Mucosa of stomach (tissue), 1 donor: ENCODE measurements around the gene CCDC80.

Source experiments
- H3K27me3 ChIP-seq: one replicate; pipeline ENCODE4 v1.7.0; 2013; ENCODE audit warnings: mild to moderate bottlenecking, low read length; ENCODE audit not compliant: control insufficient read depth, insufficient read depth
- H3K36me3 ChIP-seq: one replicate; pipeline ENCODE4 v1.7.0; 2013; ENCODE audit warnings: low read length; ENCODE audit not compliant: control insufficient read depth, insufficient read depth
- H3K4me1 ChIP-seq: one replicate; pipeline ENCODE4 v1.7.0; 2013; ENCODE audit warnings: mild to moderate bottlenecking, low read length; ENCODE audit not compliant: control insufficient read depth, insufficient read depth
- H3K4me3 ChIP-seq: one replicate; pipeline ENCODE4 v1.7.0; 2013; ENCODE audit warnings: low read length
- H3K9ac ChIP-seq: one replicate; pipeline ENCODE4 v1.7.0; 2013; ENCODE audit warnings: mild to moderate bottlenecking, low read length, moderate library complexity
- H3K9me3 ChIP-seq: one replicate; pipeline ENCODE4 v1.7.0; 2013; ENCODE audit warnings: mild to moderate bottlenecking, low read length, moderate library complexity; ENCODE audit not compliant: control insufficient read depth
- donor health status: Pancreatic carcinoma.

The CCDC80 gene, protein sequence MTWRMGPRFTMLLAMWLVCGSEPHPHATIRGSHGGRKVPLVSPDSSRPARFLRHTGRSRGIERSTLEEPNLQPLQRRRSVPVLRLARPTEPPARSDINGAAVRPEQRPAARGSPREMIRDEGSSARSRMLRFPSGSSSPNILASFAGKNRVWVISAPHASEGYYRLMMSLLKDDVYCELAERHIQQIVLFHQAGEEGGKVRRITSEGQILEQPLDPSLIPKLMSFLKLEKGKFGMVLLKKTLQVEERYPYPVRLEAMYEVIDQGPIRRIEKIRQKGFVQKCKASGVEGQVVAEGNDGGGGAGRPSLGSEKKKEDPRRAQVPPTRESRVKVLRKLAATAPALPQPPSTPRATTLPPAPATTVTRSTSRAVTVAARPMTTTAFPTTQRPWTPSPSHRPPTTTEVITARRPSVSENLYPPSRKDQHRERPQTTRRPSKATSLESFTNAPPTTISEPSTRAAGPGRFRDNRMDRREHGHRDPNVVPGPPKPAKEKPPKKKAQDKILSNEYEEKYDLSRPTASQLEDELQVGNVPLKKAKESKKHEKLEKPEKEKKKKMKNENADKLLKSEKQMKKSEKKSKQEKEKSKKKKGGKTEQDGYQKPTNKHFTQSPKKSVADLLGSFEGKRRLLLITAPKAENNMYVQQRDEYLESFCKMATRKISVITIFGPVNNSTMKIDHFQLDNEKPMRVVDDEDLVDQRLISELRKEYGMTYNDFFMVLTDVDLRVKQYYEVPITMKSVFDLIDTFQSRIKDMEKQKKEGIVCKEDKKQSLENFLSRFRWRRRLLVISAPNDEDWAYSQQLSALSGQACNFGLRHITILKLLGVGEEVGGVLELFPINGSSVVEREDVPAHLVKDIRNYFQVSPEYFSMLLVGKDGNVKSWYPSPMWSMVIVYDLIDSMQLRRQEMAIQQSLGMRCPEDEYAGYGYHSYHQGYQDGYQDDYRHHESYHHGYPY

DNA sequence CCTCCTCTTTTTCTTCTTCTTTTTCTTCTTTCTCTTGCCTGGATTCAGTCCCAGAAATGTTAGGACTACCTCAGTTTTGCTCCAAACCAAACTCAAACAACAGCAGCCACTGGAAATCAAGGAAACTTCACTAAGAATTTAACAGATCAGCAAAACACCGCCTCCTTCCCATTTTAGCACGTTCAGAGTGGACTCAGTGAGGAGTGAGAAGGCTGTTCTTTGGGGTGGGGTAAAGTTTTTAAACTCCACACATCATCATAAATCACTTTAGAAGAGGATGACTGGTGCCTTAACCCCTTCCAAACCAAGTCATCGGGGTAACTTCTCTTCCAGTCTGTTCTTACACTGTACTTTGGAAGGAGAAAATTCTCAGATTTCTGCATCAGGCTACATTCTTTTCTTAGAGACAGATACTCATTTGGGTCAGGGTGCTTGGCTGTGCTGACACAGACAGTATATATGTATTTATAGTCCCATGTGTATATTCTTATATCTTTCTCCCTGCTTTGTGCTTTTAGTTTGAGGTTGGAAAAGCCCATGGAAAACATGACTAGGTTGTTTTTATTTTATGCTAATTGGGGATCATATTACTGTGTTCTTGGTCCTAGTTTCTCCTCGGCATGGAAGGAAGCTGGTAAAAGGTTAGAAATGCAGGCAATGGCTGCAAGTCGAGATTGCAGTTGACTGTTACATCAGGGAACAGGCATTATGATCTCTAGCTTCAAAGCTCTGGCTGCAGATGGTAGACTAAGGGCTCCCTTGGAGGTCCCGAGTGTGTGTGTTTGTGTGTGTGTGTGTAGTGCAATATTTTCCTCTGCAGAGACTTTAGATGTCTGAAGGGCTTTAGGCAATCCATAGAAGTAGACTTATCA lies at the start of gene CCDC80:
TSS of gene CCDC80 (minus strand) at position 214 of the 872 bp plus-strand sequence. CDS start 1,238 bp downstream, outside the sequence.
- Histone ChIP-seq H3K4me1 (peaks cover 7% of the 10 kb centered on the region), H3K9ac (peak within 1 kb of the TSS; percentile 41)

DNA sequence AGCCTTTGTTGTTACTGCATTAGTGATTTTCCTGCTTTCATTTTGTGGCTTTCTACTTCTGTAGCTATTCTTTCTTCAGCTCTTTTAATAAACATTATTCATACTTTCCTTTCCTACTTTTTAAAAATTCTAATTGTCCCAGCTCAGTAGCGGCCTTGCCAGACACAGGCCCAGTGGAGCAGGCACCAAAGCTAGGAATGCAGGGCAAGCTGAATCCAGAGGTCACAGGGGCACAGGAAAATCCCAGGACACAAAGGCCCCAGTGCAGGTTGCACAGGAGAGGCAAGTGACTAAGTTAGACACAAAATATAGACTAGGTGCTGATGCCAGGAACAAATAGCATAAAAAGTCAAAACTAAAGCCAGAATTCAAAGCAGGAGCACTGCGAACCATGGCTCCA lies 49.0 kb upstream of the CCDC80 start:
- Histone ChIP-seq H3K4me3 (no peak overlapping the region), H3K9me3 (no peaks in the 10 kb centered on the region), H3K36me3 (no peaks in the 10 kb centered on the region), H3K4me1 (no peaks in the 10 kb centered on the region), H3K9ac (no peak overlapping the region), H3K27me3 (no peaks in the 10 kb centered on the region)

More for the DNA sequence above, at the start of gene CCDC80:
- H3K9me3 ChIP-seq = no peaks in the 10 kb centered on the region
- peaks cover 6% of the 10 kb centered on the region for H3K27me3 ChIP-seq
- H3K36me3 ChIP-seq = no peaks in the 10 kb centered on the region
- no peak within 1 kb of the TSS for H3K4me3 ChIP-seq

DNA sequence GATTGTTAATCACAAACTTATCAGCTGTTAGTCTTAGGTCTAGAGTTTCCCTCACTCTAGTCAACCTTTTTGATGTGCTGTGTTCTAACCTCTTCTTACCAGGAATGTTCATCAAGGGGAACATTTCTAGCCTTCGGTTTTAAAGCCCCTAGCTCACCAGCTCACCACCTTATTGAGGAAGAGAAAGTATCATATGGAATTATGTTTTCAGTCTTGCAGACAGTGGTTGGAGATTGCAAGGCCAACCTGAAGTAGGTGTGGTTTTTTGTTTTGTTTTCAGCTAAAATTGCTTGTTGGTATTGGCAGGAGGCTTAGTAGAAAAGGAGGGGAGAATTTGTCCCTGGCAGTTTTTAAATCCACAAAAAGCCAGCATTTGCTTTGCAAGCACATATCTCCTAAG lies 48.4 kb upstream of the CCDC80 start:
- Histone ChIP-seq H3K4me1 (no peaks in the 10 kb centered on the region), H3K9ac (no peak overlapping the region), H3K4me3 (no peak overlapping the region), H3K9me3 (no peaks in the 10 kb centered on the region), H3K27me3 (no peaks in the 10 kb centered on the region), H3K36me3 (no peaks in the 10 kb centered on the region)

DNA sequence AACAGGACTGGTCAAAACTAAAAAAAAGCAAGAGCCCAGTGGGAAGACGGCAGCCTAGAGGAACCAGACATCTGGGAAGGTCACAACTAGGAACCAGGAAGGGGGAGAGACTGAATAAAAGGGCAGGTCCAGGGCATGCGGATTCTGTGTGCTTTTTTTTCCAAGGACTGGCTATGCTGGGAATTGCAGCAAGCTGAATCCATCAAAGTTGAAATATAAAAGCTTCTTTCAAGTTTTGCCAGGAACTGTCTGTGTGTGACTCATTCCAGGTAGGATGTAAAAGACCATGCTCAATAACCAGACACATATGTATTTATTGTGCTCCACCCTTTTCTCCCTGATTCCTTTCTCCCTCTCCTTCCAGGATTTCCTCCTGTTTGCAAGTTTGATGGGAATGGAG lies 47.9 kb upstream of the CCDC80 start:
- Histone ChIP-seq H3K4me1 (no peaks in the 10 kb centered on the region), H3K9me3 (no peaks in the 10 kb centered on the region), H3K9ac (no peak overlapping the region), H3K27me3 (no peaks in the 10 kb centered on the region), H3K4me3 (no peak overlapping the region), H3K36me3 (no peaks in the 10 kb centered on the region)

DNA sequence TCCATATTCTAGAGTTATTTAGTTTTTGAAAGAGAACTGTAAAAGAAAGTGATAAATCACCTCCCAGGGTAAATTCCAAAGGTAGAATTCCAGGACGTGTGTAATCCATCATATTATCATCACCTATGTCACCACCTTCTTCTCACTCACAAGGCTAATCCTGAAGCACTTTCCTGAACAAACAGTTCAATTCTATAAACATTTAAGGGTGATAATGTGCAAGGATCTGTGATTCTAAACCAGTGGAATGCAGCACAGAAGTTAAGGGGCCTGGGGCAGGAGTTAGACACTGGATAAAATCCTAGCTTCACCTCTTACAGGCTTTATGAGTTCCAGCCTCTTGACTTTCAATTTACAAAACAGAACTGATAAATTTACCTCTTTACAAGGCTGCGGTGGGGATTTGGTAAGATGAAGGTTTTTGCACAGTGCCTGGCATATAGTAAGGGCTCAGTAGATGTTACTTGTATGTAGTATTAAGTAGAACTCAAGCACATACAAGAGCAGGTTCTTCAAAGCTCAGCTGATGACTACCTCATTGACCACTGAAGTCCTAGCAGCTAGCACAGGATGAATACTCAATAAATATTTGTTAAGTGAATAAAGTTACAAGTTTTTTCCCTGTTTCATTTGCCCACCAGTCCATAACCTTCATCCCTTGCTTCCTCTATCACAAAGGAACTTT lies 47.3 kb upstream of the CCDC80 start:
- no peaks in the 10 kb centered on the region for H3K36me3 ChIP-seq
- H3K27me3 ChIP-seq = no peaks in the 10 kb centered on the region
- H3K9ac ChIP-seq = no peak overlapping the region
- no peaks in the 10 kb centered on the region for H3K4me1 ChIP-seq
- H3K4me3 ChIP-seq = no peak overlapping the region
- H3K9me3 ChIP-seq = no peaks in the 10 kb centered on the region

DNA sequence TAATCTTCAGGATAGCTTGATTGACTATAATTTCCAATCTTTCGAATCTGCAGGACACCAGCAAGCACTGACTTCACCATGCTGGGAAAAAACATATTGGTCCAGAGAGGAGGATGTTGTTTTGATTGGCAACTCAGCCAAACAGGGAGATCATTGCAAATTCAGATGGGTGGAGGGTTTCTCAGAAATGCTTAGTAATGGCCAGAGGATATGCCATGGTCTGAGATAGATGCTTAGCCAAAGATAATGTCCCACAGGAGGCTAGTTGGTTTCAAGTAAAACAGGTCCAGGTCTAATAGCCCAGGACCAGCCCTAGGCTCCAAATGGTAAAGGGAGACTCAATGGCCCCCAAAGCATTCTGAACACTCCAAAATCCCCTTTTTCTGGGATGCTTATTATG lies 46.7 kb upstream of the CCDC80 start:
- Histone ChIP-seq H3K36me3 (no peaks in the 10 kb centered on the region), H3K4me1 (no peaks in the 10 kb centered on the region), H3K9ac (no peak overlapping the region), H3K4me3 (no peak overlapping the region), H3K9me3 (no peaks in the 10 kb centered on the region), H3K27me3 (no peaks in the 10 kb centered on the region)

DNA sequence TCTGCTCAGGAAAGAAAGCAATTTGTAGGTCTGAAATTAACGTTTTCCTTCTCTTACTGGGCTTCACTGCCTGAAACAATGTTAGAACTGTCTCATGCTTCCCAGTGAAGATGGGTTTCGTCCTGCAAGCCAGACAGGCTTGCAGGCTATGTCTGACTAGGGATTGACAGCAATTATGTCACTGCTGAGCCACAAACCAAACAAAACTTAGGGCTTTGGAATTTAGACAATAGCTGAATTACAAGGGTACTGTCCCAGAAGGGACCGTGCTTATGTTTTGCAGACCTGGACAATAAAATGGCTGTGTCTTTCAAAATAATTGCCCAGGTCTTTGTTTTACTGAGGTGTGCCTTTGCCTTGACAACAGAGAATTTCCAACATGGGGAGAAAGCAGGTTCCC lies 46.3 kb upstream of the CCDC80 start:
- no peaks in the 10 kb centered on the region for H3K9me3 ChIP-seq
- no peaks in the 10 kb centered on the region for H3K27me3 ChIP-seq
- H3K4me1 ChIP-seq = no peaks in the 10 kb centered on the region
- no peak overlapping the region for H3K4me3 ChIP-seq
- H3K36me3 ChIP-seq = no peaks in the 10 kb centered on the region
- no peak overlapping the region for H3K9ac ChIP-seq

DNA sequence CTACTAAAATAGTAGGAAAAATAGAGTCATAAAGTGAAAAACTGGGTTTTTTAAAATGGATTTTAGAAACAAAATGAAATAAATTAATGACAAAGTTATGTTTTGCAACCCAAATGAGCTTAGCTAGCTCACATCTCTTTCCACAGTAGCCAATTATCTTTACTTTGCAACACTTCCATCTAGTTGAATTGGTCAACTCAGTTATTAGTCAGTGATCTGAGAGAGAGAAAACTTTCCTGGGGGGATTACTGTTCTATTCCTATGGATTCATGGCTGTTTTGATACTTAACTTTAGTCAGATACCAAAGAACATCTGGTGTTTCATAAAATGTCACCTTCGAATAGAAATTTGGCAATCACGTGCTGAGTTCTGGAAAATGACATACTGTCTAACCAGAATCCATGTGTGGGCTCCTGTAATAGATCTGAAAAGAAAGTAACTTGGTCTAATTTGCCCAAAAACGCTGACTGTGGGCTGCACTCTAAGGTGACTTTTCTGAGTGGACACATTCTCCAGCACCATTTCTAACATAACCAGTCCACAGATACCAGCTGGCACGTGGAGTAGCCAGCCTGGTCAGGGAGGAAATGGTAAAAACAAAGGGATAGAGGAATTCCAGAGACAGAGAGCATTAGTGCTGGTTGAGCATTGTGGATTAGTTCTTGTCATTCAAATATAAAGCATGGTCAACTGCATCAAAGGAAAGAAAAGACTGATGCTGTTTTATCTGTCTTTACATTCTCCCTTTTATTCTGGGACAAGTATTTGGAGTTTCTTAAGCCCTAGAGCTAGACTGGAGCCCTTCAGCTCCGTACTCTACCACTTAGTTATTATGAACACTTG lies 45.2 kb upstream of the CCDC80 start:
- Histone ChIP-seq H3K9ac (no peak overlapping the region), H3K9me3 (no peaks in the 10 kb centered on the region), H3K4me3 (no peak overlapping the region), H3K4me1 (no peaks in the 10 kb centered on the region), H3K36me3 (no peaks in the 10 kb centered on the region), H3K27me3 (no peaks in the 10 kb centered on the region)

DNA sequence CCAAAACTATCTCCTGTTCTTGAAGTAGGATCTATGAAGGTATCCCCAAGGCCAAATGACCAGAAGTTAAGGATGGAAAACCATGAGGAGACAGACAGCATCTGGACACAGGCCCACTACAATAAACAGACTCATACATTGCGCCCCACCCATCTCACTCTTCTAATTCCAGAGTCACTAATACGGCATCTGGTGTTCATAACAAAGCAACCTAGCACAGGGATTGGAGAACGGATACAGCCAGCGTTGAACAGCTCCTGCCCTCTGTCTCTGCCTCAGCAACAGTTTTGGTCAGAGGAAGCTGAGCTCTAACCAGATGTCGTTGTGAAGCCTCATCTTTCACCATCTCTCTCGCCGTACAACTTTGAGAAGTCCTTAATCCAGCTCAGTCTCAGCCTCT lies 44.5 kb upstream of the CCDC80 start:
- H3K36me3 ChIP-seq = no peaks in the 10 kb centered on the region
- no peak overlapping the region for H3K4me3 ChIP-seq
- H3K27me3 ChIP-seq = no peaks in the 10 kb centered on the region
- no peak overlapping the region for H3K9ac ChIP-seq
- H3K9me3 ChIP-seq = no peaks in the 10 kb centered on the region
- H3K4me1 ChIP-seq = no peaks in the 10 kb centered on the region

DNA sequence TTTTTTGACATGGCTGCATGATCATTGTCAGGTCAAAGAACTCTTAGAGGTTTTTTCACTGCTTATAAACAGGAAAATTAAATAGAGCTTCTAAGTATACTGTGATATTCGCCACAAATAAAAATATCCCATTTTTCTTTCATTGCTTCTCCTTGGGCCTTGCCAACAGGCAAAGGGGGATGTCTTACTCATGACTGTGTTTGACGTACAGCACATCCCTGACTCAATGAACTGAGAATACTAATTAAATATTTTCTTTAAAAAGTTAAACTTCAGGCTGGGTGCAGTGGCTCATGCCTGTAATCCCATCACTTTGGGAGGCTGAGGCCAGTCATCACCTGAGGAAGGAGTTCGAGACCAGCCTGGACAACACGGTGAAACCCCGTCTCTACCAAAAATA lies 41.4 kb upstream of the CCDC80 start:
- Histone ChIP-seq H3K36me3 (no peaks in the 10 kb centered on the region), H3K27me3 (no peaks in the 10 kb centered on the region), H3K9me3 (no peaks in the 10 kb centered on the region), H3K9ac (no peak overlapping the region), H3K4me1 (no peaks in the 10 kb centered on the region), H3K4me3 (no peak overlapping the region)
